ENCODE measurements around the gene OLA1. TPM values are rescaled to one million over a fixed set of nuclear protein-coding genes. Genes with fewer than 3 reads are reported as not detected.

The OLA1 gene
- total RNA-seq, 1 experiment from 2014 or later: 109 TPM

DNA sequence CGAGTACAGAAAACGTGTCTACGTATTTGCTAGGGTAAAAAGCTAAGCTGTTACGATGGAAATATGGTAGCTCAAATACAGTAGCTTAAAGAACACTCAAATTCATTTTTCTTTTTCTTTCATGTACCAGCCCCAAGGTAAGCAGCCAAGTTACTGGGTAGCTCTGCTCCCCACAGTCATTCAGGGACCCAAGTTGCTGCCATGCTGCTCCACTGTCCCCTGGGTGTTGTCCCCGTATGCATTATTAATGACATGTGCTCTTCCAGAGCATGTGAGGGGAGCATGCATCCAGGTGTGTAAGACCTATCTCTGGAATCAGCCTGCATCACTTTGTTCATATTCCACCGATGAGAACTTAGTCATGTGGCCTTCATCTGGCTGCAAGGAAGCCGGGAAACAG, 178.1 kb downstream of the OLA1 start (continued):
- no peak for TF ChIP-seq ELF4 (CRISPR knock-in tag; IDR thresholded peaks at IDR 0.05; ENCODE audit: low read depth)
- no peak for TF ChIP-seq TP53 (CRISPR knock-in tag; IDR thresholded peaks at IDR 0.05)
- TF ChIP-seq FOXK1 (CRISPR knock-in tag; IDR thresholded peaks at IDR 0.05): no peak
- TF ChIP-seq PRRX2 (CRISPR knock-in tag; IDR thresholded peaks at IDR 0.05): no peak
- TF ChIP-seq NFYB (CRISPR knock-in tag; conservative IDR thresholded peaks at IDR 0.05; ENCODE audit: low read depth): no peak
- no peak for TF ChIP-seq TCF7 (CRISPR knock-in tag; IDR thresholded peaks at IDR 0.05; ENCODE audit: low read depth)
- TF ChIP-seq, protein P1, sequence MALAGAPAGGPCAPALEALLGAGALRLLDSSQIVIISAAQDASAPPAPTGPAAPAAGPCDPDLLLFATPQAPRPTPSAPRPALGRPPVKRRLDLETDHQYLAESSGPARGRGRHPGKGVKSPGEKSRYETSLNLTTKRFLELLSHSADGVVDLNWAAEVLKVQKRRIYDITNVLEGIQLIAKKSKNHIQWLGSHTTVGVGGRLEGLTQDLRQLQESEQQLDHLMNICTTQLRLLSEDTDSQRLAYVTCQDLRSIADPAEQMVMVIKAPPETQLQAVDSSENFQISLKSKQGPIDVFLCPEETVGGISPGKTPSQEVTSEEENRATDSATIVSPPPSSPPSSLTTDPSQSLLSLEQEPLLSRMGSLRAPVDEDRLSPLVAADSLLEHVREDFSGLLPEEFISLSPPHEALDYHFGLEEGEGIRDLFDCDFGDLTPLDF (CRISPR knock-in tag; IDR thresholded peaks at IDR 0.05): no peak
- TF ChIP-seq CBFB (CRISPR knock-in tag; IDR thresholded peaks at IDR 0.05; ENCODE audit: low read depth): no peak
- TF ChIP-seq ZNF138 (CRISPR knock-in tag; conservative IDR thresholded peaks at IDR 0.05): no peak
- TF ChIP-seq, protein P2, sequence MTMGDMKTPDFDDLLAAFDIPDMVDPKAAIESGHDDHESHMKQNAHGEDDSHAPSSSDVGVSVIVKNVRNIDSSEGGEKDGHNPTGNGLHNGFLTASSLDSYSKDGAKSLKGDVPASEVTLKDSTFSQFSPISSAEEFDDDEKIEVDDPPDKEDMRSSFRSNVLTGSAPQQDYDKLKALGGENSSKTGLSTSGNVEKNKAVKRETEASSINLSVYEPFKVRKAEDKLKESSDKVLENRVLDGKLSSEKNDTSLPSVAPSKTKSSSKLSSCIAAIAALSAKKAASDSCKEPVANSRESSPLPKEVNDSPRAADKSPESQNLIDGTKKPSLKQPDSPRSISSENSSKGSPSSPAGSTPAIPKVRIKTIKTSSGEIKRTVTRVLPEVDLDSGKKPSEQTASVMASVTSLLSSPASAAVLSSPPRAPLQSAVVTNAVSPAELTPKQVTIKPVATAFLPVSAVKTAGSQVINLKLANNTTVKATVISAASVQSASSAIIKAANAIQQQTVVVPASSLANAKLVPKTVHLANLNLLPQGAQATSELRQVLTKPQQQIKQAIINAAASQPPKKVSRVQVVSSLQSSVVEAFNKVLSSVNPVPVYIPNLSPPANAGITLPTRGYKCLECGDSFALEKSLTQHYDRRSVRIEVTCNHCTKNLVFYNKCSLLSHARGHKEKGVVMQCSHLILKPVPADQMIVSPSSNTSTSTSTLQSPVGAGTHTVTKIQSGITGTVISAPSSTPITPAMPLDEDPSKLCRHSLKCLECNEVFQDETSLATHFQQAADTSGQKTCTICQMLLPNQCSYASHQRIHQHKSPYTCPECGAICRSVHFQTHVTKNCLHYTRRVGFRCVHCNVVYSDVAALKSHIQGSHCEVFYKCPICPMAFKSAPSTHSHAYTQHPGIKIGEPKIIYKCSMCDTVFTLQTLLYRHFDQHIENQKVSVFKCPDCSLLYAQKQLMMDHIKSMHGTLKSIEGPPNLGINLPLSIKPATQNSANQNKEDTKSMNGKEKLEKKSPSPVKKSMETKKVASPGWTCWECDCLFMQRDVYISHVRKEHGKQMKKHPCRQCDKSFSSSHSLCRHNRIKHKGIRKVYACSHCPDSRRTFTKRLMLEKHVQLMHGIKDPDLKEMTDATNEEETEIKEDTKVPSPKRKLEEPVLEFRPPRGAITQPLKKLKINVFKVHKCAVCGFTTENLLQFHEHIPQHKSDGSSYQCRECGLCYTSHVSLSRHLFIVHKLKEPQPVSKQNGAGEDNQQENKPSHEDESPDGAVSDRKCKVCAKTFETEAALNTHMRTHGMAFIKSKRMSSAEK (CRISPR knock-in tag; IDR thresholded peaks at IDR 0.05; ENCODE audit: borderline replicate concordance): no peak
- no peak for TF ChIP-seq KAT7 (CRISPR knock-in tag; IDR thresholded peaks at IDR 0.05; ENCODE audit: borderline replicate concordance)
- TF ChIP-seq ATF1 (CRISPR knock-in tag; IDR thresholded peaks at IDR 0.05): no peak
- TF ChIP-seq NFATC4 (CRISPR knock-in tag; IDR thresholded peaks at IDR 0.05): no peak
- no peak for TF ChIP-seq SP1 (CRISPR knock-in tag; conservative IDR thresholded peaks at IDR 0.05)
- TF ChIP-seq, protein P3, sequence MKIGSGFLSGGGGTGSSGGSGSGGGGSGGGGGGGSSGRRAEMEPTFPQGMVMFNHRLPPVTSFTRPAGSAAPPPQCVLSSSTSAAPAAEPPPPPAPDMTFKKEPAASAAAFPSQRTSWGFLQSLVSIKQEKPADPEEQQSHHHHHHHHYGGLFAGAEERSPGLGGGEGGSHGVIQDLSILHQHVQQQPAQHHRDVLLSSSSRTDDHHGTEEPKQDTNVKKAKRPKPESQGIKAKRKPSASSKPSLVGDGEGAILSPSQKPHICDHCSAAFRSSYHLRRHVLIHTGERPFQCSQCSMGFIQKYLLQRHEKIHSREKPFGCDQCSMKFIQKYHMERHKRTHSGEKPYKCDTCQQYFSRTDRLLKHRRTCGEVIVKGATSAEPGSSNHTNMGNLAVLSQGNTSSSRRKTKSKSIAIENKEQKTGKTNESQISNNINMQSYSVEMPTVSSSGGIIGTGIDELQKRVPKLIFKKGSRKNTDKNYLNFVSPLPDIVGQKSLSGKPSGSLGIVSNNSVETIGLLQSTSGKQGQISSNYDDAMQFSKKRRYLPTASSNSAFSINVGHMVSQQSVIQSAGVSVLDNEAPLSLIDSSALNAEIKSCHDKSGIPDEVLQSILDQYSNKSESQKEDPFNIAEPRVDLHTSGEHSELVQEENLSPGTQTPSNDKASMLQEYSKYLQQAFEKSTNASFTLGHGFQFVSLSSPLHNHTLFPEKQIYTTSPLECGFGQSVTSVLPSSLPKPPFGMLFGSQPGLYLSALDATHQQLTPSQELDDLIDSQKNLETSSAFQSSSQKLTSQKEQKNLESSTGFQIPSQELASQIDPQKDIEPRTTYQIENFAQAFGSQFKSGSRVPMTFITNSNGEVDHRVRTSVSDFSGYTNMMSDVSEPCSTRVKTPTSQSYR (CRISPR knock-in tag; IDR thresholded peaks at IDR 0.05): no peak

DNA sequence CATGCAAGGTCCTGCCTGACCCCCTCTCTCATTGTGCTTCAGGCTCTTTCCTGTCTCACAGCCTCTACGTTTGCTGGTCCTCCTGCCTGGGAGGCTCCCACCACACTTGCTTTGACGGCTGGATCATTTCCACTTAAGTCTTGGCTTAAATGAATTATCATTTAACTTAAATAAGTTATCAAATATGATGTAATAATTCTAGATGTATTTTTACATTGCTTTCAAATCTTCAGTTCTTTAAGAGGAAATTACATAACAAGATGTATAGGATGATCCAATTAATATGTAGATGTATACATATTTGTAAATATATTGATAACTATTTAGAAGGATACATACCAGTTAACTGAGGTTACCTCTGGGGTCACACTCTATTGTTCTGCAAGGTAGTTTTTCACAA, 180.5 kb downstream of the OLA1 start:
- no peak for ATAC-seq
- H3K9me3 Mint-ChIP-seq: 0 out of 2 replicates have a peak, but pooled peaks cover 4% of the 10 kb centered on the region
- no peak overlapping the region for H3K4me3 Mint-ChIP-seq
- no peaks in the 10 kb centered on the region for H3K36me3 Mint-ChIP-seq
- 0 out of 2 replicates have a peak, but pooled peaks cover 3% of the 10 kb centered on the region for H3K27me3 Mint-ChIP-seq (ENCODE audit: low read depth)
- DNase-seq (ENCODE audit: low spot score): no peak
- peaks cover 32% of the 10 kb centered on the region for H3K4me1 Mint-ChIP-seq
- no peak overlapping the region for H3K27ac Mint-ChIP-seq
- ChIA-PET POLR2A (interaction anchor here (0.6 kb wide), 1 partner anchor 11 kb away, joined by 5 read pairs; no protein-coding TSS in a partner anchor), CTCF (interaction anchor here (0.6 kb wide), 1 partner anchor 24 kb away, joined by 4 read pairs; no protein-coding TSS in a partner anchor)
- TF ChIP-seq, protein P4, sequence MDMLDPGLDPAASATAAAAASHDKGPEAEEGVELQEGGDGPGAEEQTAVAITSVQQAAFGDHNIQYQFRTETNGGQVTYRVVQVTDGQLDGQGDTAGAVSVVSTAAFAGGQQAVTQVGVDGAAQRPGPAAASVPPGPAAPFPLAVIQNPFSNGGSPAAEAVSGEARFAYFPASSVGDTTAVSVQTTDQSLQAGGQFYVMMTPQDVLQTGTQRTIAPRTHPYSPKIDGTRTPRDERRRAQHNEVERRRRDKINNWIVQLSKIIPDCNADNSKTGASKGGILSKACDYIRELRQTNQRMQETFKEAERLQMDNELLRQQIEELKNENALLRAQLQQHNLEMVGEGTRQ (CRISPR knock-in tag; IDR thresholded peaks at IDR 0.05): no peak
- TF ChIP-seq, protein P5, sequence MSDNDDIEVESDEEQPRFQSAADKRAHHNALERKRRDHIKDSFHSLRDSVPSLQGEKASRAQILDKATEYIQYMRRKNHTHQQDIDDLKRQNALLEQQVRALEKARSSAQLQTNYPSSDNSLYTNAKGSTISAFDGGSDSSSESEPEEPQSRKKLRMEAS (CRISPR knock-in tag; IDR thresholded peaks at IDR 0.05): no peak
- TF ChIP-seq, protein P6, sequence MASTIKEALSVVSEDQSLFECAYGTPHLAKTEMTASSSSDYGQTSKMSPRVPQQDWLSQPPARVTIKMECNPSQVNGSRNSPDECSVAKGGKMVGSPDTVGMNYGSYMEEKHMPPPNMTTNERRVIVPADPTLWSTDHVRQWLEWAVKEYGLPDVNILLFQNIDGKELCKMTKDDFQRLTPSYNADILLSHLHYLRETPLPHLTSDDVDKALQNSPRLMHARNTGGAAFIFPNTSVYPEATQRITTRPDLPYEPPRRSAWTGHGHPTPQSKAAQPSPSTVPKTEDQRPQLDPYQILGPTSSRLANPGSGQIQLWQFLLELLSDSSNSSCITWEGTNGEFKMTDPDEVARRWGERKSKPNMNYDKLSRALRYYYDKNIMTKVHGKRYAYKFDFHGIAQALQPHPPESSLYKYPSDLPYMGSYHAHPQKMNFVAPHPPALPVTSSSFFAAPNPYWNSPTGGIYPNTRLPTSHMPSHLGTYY (CRISPR knock-in tag; IDR thresholded peaks at IDR 0.05): no peak
- no peak for TF ChIP-seq SP1 (CRISPR knock-in tag; conservative IDR thresholded peaks at IDR 0.05)
- no peak for TF ChIP-seq CBFB (CRISPR knock-in tag; IDR thresholded peaks at IDR 0.05; ENCODE audit: low read depth)
- TF ChIP-seq, protein P7, sequence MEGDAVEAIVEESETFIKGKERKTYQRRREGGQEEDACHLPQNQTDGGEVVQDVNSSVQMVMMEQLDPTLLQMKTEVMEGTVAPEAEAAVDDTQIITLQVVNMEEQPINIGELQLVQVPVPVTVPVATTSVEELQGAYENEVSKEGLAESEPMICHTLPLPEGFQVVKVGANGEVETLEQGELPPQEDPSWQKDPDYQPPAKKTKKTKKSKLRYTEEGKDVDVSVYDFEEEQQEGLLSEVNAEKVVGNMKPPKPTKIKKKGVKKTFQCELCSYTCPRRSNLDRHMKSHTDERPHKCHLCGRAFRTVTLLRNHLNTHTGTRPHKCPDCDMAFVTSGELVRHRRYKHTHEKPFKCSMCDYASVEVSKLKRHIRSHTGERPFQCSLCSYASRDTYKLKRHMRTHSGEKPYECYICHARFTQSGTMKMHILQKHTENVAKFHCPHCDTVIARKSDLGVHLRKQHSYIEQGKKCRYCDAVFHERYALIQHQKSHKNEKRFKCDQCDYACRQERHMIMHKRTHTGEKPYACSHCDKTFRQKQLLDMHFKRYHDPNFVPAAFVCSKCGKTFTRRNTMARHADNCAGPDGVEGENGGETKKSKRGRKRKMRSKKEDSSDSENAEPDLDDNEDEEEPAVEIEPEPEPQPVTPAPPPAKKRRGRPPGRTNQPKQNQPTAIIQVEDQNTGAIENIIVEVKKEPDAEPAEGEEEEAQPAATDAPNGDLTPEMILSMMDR (IDR thresholded peaks at IDR 0.05): no peak

All from WTC11 (cell line).